ENCODE measurements around the gene SLC9A5.

SLC9A5 gene

DNA sequence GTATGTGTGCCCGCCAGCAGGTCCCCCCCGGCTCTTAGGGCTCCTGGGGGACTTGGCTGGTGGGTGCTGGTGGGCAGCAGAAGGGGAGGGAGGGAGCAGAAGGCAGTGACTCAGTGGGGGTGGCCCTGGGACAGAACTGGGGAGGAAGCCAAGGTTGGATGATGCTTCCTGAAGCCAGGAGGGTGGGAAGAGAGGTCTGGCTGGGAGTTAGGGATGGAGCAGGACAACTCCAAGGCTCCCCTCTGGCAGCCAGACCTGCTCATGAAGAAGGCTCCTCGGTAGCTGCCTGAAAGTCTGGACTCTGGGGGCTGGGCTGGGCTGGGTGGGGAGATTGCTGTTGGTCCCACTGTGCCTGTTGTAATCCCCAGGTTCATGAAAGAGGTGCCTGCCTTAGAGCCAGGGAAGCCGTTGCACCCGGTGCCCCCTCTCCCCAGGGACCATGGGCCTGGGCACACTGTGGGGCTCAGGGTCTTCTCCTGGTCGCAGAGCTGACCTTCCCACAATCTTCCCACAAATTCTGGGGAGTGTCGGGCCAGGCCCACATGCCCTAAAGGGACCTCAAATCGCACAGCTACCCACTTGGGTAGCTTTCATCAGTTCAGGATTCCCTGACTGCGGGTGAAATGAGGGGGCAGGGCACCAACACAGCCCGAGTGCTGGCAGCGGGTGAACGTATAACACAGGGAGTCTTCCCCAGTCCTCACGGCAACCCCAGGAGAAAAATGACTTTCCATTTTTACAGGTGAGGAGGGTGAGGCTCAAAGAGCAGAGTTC lies 29.4 kb downstream of the SLC9A5 start:
- Histone ChIP-seq H3K4me3 (replicated peaks; ENCODE audit: insufficient read depth, low read length) (peak overlapping the region; percentile 46), H3K27ac (replicated peaks) (peak overlapping the region; percentile 72), H3K27me3 (ENCODE audit: insufficient read depth, poor library complexity, severe bottlenecking) (no peaks in the 10 kb centered on the region)
- TF ChIP-seq, protein P1, sequence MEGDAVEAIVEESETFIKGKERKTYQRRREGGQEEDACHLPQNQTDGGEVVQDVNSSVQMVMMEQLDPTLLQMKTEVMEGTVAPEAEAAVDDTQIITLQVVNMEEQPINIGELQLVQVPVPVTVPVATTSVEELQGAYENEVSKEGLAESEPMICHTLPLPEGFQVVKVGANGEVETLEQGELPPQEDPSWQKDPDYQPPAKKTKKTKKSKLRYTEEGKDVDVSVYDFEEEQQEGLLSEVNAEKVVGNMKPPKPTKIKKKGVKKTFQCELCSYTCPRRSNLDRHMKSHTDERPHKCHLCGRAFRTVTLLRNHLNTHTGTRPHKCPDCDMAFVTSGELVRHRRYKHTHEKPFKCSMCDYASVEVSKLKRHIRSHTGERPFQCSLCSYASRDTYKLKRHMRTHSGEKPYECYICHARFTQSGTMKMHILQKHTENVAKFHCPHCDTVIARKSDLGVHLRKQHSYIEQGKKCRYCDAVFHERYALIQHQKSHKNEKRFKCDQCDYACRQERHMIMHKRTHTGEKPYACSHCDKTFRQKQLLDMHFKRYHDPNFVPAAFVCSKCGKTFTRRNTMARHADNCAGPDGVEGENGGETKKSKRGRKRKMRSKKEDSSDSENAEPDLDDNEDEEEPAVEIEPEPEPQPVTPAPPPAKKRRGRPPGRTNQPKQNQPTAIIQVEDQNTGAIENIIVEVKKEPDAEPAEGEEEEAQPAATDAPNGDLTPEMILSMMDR (IDR thresholded peaks at IDR 0.05; ENCODE audit: insufficient read depth, low read length): no peak
- TF ChIP-seq POLR2AphosphoS5 (IDR thresholded peaks at IDR 0.05; ENCODE audit: low read depth): no peak
- no peak for TF ChIP-seq GABPA (IDR thresholded peaks at IDR 0.05; ENCODE audit: low read depth)
- TF ChIP-seq, protein P2, sequence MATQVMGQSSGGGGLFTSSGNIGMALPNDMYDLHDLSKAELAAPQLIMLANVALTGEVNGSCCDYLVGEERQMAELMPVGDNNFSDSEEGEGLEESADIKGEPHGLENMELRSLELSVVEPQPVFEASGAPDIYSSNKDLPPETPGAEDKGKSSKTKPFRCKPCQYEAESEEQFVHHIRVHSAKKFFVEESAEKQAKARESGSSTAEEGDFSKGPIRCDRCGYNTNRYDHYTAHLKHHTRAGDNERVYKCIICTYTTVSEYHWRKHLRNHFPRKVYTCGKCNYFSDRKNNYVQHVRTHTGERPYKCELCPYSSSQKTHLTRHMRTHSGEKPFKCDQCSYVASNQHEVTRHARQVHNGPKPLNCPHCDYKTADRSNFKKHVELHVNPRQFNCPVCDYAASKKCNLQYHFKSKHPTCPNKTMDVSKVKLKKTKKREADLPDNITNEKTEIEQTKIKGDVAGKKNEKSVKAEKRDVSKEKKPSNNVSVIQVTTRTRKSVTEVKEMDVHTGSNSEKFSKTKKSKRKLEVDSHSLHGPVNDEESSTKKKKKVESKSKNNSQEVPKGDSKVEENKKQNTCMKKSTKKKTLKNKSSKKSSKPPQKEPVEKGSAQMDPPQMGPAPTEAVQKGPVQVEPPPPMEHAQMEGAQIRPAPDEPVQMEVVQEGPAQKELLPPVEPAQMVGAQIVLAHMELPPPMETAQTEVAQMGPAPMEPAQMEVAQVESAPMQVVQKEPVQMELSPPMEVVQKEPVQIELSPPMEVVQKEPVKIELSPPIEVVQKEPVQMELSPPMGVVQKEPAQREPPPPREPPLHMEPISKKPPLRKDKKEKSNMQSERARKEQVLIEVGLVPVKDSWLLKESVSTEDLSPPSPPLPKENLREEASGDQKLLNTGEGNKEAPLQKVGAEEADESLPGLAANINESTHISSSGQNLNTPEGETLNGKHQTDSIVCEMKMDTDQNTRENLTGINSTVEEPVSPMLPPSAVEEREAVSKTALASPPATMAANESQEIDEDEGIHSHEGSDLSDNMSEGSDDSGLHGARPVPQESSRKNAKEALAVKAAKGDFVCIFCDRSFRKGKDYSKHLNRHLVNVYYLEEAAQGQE (IDR thresholded peaks at IDR 0.05; ENCODE audit: insufficient replicate concordance, low read depth): no peak
- TF ChIP-seq SPI1 (IDR thresholded peaks at IDR 0.05; ENCODE audit: borderline replicate concordance, low read depth): no peak
- no peak for DNase-seq (ENCODE audit: low read depth in 1 of 2, low spot score in 1 of 2)

DNA sequence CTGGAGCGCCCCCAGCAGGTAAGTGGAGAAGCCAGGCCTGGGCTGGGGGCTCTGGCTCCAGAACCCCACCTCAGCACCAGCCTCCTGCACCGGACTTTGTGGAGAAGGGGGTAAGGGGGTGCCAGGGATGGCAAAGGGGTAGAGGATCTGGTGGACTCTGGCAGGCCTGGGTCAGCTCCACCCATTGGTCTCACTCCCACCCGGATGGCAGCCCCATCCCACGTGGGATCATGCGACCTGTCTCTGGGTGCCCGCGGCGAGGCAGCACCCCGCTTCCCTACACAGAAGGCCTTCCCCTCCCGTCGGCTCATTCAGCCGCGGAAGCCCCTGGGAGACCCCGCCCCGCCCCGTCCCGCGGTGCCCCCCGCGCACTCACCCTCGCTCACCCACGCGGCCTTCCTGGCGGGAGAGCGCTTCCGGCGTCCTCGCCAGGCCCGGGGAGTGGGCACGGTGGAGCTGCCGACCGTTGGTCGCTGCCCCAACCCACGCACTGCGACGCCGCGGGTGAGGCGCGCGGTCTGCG lies 30.1 kb downstream of the SLC9A5 start:
- peak overlapping the region; percentile 72 for H3K27ac ChIP-seq (replicated peaks)
- TF ChIP-seq SPI1 (IDR thresholded peaks at IDR 0.05; ENCODE audit: borderline replicate concordance, low read depth) (no peak), POLR2AphosphoS5 (IDR thresholded peaks at IDR 0.05; ENCODE audit: low read depth) (no peak), GABPA (IDR thresholded peaks at IDR 0.05; ENCODE audit: low read depth) (no peak)
- TF ChIP-seq, protein P2 (IDR thresholded peaks at IDR 0.05; ENCODE audit: insufficient replicate concordance, low read depth): no peak
- TF ChIP-seq, protein P1 (IDR thresholded peaks at IDR 0.05; ENCODE audit: insufficient read depth, low read length): no peak
- peak overlapping the region; percentile 46 for H3K4me3 ChIP-seq (replicated peaks; ENCODE audit: insufficient read depth, low read length)
- H3K27me3 ChIP-seq (ENCODE audit: insufficient read depth, poor library complexity, severe bottlenecking): no peaks in the 10 kb centered on the region
- peak; percentile 37 to 65 for DNase-seq (ENCODE audit: low read depth in 1 of 2, low spot score in 1 of 2)

DNA sequence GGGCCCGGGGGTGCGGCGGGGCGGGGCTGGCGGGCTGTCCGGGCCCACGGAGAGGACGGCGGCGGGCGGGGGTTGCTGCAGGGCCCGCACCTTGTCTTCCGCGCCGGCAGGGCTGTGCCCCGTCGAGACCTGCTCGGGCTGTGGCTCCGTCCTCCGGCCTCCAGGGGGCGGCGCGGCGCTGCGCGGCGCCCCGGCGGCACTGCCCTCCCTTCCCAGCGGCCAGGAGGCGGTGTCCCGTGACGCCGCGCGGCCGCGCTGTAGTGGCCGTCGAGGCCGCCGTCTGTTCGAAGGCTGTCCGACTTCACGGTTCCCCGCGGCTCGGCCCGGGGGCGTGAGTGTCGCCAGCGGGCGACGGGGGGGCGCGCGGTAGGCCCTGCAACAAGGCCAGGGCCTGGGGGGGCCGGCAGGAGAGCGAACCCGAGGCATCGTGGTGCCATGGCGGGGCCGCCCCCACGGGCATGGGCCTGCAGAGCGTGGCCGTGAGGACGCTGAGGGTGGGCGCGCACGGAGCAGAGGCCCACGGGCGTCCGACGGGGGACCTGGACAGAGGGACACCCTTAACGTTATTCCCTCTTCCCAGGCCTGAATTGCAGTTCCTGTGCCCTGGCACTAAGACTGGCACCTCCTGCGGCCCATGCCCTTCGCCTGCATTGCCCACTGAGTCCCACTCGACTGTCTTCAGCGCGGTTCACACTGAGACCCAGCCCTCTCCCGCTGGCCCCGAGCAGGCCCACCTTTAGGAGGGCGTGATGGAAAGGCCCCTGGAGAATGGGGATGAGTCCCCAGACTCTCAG lies 30.7 kb downstream of the SLC9A5 start, which contains the start of gene PLEKHG4:
TSS of gene PLEKHG4 (plus strand) at position 237 of the 794 bp plus-strand sequence. CDS start at position 750, 513 bp downstream.
- TF ChIP-seq SPI1 (IDR thresholded peaks at IDR 0.05; ENCODE audit: borderline replicate concordance, low read depth): no peak
- TF ChIP-seq GABPA (IDR thresholded peaks at IDR 0.05; ENCODE audit: low read depth): no peak
- TF ChIP-seq, protein P1 (IDR thresholded peaks at IDR 0.05; ENCODE audit: insufficient read depth, low read length): peak; percentile 39
- peak; percentile 52; the same call in 1 of the 2 replicates for TF ChIP-seq POLR2AphosphoS5 (IDR thresholded peaks at IDR 0.05; ENCODE audit: low read depth)
- TF ChIP-seq, protein P2 (IDR thresholded peaks at IDR 0.05; ENCODE audit: insufficient replicate concordance, low read depth): no peak
- Histone ChIP-seq H3K4me3 (replicated peaks; ENCODE audit: insufficient read depth, low read length) (peak within 1 kb of the TSS; percentile 46), H3K27me3 (ENCODE audit: insufficient read depth, poor library complexity, severe bottlenecking) (no peaks in the 10 kb centered on the region), H3K27ac (replicated peaks) (peak within 1 kb of the TSS; percentile 72)
- DNase-seq (ENCODE audit: low read depth in 1 of 2, low spot score in 1 of 2): peak; percentile 67 to 76

Measured in HL-60 (cell line).